Right atrium auricular region (tissue), 2 donors: Measurements from ENCODE around the gene ITPR2. TPM values are rescaled to one million over a fixed set of nuclear protein-coding genes. Genes with fewer than 3 reads are reported as not detected.

ENCODE experiments used
- DNase-seq: peaks from one replicate; pipeline ENCODE4 v3.0.0-alpha.2; 2019; ENCODE audit warnings: low spot score
- H3K27ac ChIP-seq, 2 donors: fragments of 200-600 bp; sonication (generic); 1 replicate in 1 of 2; 2 replicates in 1 of 2; pipeline ENCODE4 v1.5.1; 2016 to 2019
- H3K27me3 ChIP-seq, 2 donors: fragments of 200-600 bp; sonication (generic); one replicate each; pipeline versions ENCODE4 v1.5.1 to v1.6.0; 2017 to 2019
- H3K36me3 ChIP-seq: fragments of 200-600 bp; sonication (generic); one replicate; pipeline ENCODE4 v1.5.1; 2016
- H3K4me1 ChIP-seq, 2 donors: fragments of 200-600 bp; sonication (generic); one replicate each; pipeline versions ENCODE4 v1.5.1 to v1.6.0; 2017 to 2019
- H3K4me3 ChIP-seq, 2 donors: fragments of 200-600 bp; sonication (generic); 1 replicate in 1 of 2; 2 replicates in 1 of 2; pipeline ENCODE4 v1.5.1; 2017 to 2019; ENCODE audit warnings: mild to moderate bottlenecking in 1 of 2, moderate library complexity in 1 of 2
- H3K9me3 ChIP-seq, 2 donors: fragments of 200-600 bp; sonication (generic); one replicate each; pipeline ENCODE4 v1.5.1; 2019
- CTCF ChIP-seq, 2 donors: fragments of 200-600 bp; sonication (generic); IDR thresholded peaks; one replicate each; pipeline ENCODE4 v1.5.1; 2019; ENCODE audit warnings: antibody characterized with exemption in 2 of 2
- total RNA-seq, 2 donors: library from RNA; depleted of rRNA; stranded (reverse); fragments of >200 nt; gene quantifications; one replicate each; pipeline ENCODE4 v1.1.0, GENCODE V29; 2016

The ITPR2 gene
- total RNA-seq, 2 donors from 2014 or later, result 13.0 to 20.7 TPM

GRCh38 chr12:26717757-26718156 lies 115.2 kb downstream of the ITPR2 start:
- peaks cover 12% of the 10 kb centered on the region for H3K36me3 ChIP-seq

GRCh38 chr12:26715232-26715631 lies 117.8 kb downstream of the ITPR2 start:
- peaks cover 18% of the 10 kb centered on the region for H3K36me3 ChIP-seq
- DNase-seq, result no peak
- TF ChIP-seq CTCF (IDR thresholded peaks at IDR 0.05), result no peak
- H3K27ac ChIP-seq, result no peak overlapping the region
- no peak overlapping the region for H3K4me3 ChIP-seq
- H3K27me3 ChIP-seq, result no peaks in the 10 kb centered on the region
- H3K4me1 ChIP-seq, result no peaks in the 10 kb centered on the region
- H3K9me3 ChIP-seq, result no peaks in the 10 kb centered on the region

More at GRCh38 chr12:26717757-26718156, 115.2 kb downstream of the ITPR2 start:
- no peak for TF ChIP-seq CTCF (IDR thresholded peaks at IDR 0.05)
- no peak overlapping the region for H3K27ac ChIP-seq
- no peaks in the 10 kb centered on the region for H3K27me3 ChIP-seq
- no peaks in the 10 kb centered on the region for H3K9me3 ChIP-seq
- peaks cover 0 to 2% of the 10 kb centered on the region in 2 donors for H3K4me1 ChIP-seq
- no peak overlapping the region for H3K4me3 ChIP-seq
- no peak for DNase-seq

DNA sequence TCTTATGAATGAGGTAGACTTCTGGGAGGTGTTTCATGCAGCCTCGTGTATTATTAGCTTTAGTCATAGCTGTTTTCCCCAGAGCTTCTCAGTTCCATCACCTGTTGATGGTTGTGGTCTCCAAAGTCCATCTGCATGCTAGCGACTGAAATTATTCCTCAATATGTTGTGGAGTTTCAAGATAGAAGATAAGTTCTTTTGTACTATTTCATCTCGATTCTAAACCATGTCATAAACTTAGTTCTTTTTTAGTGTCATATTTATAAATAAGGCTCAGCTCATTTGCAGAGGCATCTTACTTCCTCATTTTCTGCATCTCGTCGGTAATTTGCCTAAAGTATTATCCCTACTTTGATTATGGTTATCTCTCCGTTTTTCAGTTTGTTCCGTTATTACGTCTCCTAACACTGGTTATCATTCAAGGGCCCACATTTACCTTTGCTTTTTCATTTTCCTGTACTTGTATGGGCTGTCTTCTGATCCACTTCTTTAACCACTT lies 119.1 kb downstream of the ITPR2 start:
- no peak for DNase-seq
- no peaks in the 10 kb centered on the region for H3K9me3 ChIP-seq
- no peaks in the 10 kb centered on the region for H3K27me3 ChIP-seq
- H3K36me3 ChIP-seq, result peaks cover 18% of the 10 kb centered on the region
- H3K4me3 ChIP-seq, result no peak overlapping the region
- no peak for TF ChIP-seq CTCF (IDR thresholded peaks at IDR 0.05)
- H3K27ac ChIP-seq, result no peak overlapping the region
- no peaks in the 10 kb centered on the region for H3K4me1 ChIP-seq

- no peak for DNase-seq
- Histone ChIP-seq H3K9me3 (no peaks in the 10 kb centered on the region), H3K4me3 (no peak overlapping the region), H3K27ac (no peak overlapping the region), H3K27me3 (no peaks in the 10 kb centered on the region), H3K4me1 (no peaks in the 10 kb centered on the region), H3K36me3 (peaks cover 18% of the 10 kb centered on the region)
- no peak for TF ChIP-seq CTCF (IDR thresholded peaks at IDR 0.05)
Measured at GRCh38 chr12:26712892-26713291, 120.1 kb downstream of the ITPR2 start.

- no peak overlapping the region for H3K27ac ChIP-seq
- H3K27me3 ChIP-seq, result no peaks in the 10 kb centered on the region
- no peak overlapping the region for H3K4me3 ChIP-seq
- DNase-seq, result no peak
- no peaks in the 10 kb centered on the region for H3K9me3 ChIP-seq
- no peak for TF ChIP-seq CTCF (IDR thresholded peaks at IDR 0.05)
- peaks cover 18% of the 10 kb centered on the region for H3K36me3 ChIP-seq
- H3K4me1 ChIP-seq, result no peaks in the 10 kb centered on the region
Measured at GRCh38 chr12:26711569-26711968, 121.4 kb downstream of the ITPR2 start.

DNA sequence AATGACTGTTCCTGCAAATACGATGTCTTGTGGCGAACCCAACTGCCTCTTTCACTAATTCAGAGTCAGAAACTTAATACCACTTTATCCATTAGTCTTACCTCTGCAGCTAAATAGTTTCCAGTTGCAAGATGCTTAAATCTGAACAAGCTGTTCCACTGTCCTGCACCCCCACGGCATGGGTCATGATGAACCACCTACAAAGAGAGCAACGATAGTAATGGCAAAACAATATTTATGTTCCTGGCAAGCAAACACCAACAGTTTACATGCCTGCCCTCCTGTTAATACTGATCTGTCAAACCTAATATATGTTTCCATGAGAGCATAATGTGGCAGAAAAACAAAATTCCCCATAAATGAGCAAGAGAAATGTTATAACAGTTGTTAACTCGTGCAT lies 121.9 kb downstream of the ITPR2 start:
- TF ChIP-seq CTCF (IDR thresholded peaks at IDR 0.05), result no peak
- Histone ChIP-seq H3K36me3 (peaks cover 18% of the 10 kb centered on the region), H3K27ac (no peak overlapping the region)

More for the DNA sequence above, 121.9 kb downstream of the ITPR2 start:
- H3K9me3 ChIP-seq, result no peaks in the 10 kb centered on the region
- H3K4me3 ChIP-seq, result no peak overlapping the region
- H3K27me3 ChIP-seq, result no peaks in the 10 kb centered on the region
- no peaks in the 10 kb centered on the region for H3K4me1 ChIP-seq
- no peak for DNase-seq
